HG03175 (cell line): Measurements from ENCODE around the gene RFX3.

Source experiments
- ATAC-seq: cut with Tn5 transposase; IDR thresholded peaks from one replicate; pipeline ENCODE4 v1.9.1; 2021; ENCODE audit warnings: mild to moderate bottlenecking, moderate library complexity; ENCODE audit not compliant: unreplicated experiment

The RFX3 gene

DNA sequence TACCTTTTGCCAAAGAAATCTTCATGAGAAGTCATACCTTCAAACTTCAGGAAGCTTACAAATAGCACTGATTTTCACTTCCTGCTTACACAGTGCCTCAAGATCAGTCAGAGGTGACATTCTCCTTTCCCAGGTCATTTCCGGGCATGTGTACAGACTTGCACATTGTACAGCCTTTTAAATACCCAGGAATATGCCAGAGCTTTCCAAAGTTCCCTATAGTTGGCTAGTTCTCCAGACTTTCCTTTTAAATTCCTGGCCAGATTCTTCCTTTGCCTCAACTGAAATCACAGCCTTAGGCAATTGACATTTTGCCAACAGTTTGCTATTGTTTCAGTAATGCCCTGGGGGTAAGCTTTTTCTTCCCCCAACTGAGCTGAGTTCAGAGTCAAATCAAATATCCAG, 47.2 kb downstream of the RFX3 start:
- ATAC-seq: peak; percentile 40

DNA sequence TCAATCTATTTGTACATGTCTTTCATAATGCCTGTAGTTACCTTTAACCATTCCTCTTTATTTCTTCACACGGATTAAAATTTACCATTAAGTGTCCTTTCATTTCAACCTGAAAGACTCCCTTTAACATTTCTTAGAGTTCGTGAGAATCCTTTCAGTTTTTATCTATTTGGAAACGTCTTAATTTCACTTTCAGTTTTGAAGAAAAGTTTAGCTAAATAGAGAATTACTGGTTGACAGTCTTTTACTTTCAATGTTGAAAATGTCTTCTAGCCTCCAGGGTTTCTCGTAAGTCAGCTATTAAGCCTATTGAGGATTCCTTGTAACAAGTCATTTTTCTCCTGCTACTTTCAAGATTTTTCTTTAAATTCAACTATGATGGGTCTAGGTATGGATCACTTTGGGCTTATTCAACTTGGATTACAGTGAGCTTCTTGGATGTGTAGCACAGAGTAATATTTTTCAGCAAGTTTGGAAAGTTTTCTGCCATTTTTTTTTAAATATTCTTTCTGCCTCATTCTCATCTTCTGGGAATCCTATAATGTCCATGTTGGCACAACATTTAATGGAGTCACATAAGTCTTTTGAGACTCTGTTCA, 48.5 kb downstream of the RFX3 start:
- no peak for ATAC-seq

DNA sequence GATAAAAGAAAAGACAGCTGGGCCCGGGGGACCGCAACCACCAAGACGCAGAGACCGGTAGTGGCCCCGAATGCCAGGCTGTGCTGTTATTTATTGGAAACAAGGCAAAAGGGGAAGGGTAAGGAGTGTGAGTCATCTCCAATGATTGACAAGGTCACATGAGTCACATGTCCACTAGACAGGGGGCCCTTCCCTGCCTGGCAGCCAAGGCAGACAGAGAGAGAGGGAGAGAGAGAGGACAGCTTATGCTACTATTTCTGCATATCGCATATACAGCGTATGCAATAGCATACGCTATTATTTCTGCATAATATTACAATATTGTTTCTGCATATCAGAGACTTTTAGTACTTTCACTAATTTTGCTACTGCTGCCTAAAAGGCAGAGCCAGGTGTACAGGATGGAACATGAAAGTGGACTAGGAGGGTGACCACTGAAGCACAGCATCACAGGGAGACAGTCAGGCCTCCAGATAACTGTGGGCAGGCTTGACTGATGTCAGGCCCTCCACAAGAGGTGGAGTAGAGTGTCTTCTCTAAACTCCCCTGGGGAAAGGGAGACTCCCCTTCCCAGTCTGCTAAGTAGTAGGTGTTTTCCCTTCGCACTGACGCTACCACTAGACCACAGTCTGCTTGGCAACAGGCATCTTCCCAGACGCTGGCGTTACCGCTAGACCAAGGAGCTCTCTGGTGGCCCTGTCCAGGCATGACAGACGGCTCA, 50.3 kb downstream of the RFX3 start:
- ATAC-seq: no peak

DNA sequence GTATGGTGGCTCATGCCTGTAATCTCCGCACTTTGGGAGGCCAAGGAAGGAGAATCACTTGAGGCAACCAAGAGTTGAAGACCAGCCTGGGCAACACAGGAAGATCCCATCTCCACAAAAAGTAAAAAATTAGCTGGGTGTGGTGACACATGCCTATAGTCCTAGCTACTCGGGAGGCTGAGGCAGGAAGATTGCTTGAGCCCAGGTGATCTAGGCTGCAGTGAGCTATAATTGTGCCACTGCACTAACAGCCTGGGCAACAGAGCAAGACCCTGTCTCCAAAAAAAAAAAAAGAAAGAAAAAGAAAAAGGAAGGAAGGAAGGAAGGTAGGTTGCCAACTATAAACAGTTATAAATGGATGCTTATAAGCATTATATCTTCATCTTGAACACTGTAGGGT, 51.0 kb downstream of the RFX3 start:
- ATAC-seq: no peak

DNA sequence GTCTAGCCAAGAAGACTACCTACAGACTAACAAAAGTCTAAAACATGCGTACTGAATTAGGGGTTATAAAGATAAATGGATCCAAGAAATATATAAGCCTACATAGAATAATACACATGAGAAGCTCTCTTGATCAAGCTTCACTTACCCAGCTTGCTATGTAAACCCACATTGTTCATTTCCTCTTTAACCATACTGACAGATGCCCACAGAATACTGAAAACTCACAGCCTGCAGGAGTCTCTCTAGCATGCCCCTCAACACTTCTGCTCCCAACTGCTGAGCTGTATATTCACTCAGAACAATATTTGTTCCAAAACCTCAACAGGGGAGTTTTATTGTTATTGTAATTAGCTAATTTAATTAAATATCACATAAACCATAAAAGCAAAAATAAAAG, 52.4 kb downstream of the RFX3 start:
- peak; percentile 56 for ATAC-seq

DNA sequence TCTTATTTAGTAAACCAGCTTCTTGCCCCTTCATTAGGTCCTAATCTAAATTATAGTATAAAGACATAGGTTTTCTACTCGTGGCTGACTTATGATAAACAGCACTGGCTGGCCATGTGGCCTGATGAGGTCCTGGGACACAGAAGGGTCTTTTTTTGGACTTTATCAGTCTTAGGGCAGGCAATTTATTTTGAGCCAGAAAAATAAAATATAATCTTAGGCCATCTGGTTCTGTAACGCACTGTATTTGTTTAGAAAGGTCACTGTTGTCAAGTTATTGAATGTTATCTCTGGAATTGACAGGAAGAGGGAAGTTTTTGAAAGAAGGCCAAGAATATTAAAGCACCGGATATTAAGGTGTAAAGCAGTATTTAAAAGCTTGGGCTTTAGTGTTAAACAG, 53.9 kb downstream of the RFX3 start:
- no peak for ATAC-seq

DNA sequence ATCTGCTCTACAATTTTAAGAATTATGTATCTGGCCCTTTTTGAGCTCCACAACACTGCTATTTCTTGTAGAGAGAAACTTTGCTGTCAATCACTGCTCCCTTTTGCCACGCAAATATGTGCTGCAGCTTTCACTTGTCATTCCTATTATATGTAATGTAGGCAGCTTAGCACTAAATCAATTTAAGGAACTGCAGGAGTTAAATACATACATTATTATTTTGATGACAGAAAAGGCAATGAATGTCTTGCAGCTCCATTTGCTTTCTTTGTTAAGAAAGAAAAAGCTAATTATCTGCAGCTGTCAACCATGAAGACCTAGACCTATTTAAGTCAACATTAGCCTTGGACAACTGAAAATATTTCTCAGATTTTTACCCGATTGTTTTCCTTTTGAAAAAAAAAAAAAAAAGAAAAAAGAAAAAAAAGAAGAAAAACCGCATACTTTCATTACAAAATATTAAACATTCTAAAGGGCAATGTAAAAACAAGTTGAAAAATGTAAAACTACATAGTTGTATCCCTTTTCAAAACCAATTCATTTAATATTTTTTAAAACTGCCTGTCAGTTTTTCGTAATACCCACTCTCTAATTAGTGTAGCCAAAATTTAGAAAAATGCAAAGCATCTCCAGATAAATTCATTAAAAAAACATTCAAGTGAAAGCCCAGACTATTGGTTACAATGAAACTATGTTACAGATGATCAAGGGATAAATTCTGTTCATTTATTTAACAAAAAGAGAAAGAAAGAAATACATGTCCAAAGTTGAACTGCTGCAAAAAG, 57.2 kb downstream of the RFX3 start:
- no peak for ATAC-seq

DNA sequence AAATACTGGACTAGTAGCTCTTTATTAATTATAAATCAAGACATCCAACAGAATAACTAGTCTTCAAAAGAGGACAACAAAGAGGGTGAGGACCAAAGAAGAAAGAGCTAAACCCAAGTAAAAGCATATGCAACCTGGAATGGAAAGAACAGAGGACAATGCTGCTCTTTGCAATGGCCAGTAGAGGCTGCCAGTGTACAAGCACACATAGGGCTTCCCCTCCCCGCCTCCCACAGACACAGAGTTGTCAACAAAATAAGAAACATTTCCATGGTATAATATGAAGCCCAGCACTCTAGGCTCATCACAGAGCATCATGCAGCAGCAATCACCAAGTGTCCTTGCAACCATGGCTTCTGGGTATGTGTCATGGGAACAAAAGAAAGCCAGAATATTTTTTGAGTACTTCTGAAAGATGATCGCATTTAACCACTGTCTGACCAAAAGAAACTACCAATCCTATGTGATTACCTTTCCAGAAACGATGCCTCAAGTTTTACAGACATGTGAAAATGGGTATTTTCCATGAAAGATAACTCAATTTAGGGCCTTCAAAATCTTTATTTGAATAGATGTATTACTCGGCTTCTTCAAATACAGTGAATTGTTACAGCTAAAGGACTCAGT, 58.1 kb downstream of the RFX3 start:
- peak; percentile 98 for ATAC-seq

DNA sequence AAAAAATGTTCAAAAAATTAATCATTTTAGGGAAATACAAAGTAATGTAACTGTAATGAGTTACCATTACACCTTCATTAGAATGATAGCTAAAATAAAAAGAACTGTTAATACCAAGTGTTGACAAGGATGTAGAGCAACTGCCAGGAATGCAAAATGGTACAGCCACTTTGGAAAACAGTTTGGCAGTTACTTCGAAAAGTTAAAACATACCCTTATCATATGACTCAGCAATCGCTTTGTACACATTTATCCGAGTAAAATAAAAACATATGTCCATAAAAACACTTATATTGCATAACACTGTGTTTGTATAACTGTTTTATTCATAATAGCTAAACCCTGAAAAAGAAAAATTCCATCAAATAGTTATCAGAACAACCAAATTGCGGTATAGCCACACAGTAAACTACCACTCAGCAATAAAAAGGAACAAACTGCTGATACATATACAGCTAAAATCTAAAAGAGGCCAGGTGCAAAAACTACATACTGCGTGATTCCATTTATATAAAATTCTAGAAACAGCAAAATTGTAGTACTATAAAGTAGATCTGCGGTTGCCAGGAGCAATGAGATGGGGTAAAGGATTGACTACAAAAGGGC, 61.7 kb downstream of the RFX3 start:
- no peak for ATAC-seq

DNA sequence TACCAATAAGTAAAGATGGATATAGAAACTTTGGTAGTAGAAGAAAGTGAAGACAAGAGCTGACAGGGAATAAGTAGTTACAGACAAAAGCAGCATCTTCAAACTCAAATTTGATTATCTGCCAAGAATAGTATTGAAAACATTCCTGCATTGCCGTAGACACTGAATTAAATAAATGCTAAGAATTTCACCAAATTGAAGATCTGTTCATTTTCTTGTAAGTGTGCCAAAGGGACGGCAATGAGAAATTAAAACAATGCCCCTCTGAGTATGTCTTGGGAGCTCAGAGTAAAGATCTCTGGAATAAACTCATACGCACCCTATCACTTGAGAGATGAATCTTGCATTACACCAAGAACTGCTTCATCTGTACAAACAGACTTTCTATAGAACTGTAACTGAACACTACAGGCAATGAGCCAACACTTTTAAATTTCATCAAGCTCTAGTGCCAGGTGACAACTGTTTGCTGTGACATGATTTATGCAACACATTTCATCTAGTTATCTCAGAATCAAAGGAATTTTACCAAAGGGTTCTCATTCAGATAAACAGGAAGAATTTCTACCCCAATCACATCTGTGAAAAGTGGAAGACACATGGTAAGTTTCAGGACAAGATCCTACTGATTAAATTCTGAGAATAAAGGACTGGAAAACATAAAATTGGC, 66.9 kb downstream of the RFX3 start:
- ATAC-seq: no peak

DNA sequence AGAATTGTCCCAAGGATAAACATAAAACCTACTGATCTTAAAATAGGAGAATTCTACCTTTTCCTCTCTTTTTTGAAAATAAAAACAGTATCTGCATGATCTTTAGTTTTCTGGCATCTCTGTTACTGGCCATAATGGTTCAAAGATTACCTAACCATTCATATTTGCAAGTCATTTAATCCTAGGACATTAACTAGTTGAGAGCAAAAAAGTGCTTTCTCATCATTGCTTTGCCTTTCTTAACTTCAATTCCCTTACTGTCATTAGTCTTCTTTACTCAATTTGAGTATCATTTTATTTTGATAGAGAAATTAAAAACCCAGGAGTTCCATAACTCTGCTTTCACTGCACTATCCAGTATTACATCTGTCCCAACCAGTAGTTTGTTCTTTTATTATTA, 68.6 kb downstream of the RFX3 start:
- ATAC-seq: no peak

DNA sequence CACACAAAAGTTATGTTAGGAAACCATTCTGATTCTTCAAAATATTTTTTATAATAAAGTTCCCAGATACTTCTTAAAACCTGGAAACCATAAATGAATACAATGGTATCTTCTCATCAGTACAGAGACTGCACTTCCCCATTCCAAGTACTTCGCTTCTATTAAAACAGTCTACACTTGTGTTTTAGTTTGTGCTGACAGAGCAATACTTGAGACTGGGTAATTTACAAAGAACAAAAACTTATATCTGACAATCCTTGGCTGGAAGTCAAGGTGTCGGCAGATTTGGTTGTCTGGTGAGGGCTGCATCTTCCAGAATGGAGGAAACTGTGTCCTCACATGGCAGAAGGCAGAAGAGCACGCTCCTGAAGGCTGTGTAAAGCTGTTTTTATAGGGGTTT, 70.1 kb downstream of the RFX3 start:
- ATAC-seq: no peak

DNA sequence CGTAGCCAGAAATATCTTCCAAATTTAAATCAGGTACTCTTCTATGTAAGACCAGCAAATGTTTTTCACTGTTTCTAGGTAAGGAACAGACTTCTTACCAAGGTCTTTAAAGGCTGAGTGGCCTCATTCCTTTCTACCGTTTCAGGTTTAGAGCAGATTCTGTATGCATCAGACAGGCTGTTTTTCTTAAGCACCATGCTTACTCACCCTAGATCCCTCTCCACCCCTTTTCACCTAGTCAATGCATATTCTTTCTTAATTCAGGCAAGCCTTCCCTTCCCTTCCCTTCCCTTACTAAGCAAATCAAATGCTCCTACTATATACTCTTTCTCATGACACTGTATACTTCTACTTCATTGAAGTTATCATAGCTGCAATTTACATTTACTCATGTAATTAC, 70.7 kb downstream of the RFX3 start:
- ATAC-seq: no peak

DNA sequence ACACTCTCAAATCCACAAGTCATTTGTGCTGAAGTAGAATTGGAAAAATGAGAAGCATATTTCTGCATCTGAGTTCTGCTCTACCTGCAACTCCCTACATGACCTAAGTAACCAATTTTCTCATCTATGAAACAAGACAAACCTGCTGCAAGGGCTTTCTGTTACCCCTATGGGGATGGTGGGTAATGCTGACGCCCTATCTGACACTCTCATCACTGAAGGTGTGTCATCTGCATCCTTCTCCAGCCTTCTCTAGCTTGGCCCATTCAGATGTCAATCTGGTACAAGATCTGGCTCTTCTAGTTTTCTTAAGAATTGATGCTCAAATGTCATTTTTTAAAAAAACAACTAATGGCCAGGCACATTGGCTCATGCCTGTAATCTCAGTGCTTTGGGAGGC, 73.8 kb downstream of the RFX3 start:
- no peak for ATAC-seq

DNA sequence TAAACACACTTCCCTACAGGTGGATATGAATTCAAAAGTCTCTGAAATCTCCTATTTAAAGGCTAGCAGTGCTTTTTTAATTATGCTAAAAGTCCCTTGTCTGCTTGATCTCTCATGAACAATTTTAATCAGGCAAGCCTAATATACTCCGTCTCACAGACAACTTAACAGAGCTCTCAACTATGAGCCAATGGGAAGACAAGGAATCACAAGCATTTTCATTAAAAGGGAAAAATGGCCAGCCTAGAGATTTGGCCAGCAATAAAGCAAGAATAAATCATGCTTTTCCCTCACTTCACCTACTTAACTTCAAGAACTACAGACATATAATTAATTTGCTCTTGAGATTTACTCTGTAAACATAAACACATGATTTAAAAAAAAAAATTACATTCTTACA, 78.0 kb downstream of the RFX3 start:
- no peak for ATAC-seq

DNA sequence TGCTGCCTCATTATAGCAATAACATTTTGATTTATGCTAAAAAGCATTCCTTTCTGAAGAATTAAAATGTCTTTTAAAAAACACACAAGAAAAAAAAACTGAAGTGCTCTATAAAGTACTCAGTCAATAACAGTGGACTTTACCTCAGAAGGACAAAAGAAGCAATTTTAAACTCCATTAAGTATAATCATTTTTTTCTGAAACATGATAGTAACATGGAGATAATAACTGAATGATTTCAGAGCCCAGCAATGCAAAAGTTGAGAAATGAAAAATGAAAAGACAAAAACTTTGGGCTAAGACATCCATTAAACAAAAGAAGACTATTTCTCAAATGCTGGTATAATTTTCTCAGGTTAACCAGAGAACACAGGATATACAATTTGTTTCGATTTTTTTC, 78.7 kb downstream of the RFX3 start:
- ATAC-seq: no peak

DNA sequence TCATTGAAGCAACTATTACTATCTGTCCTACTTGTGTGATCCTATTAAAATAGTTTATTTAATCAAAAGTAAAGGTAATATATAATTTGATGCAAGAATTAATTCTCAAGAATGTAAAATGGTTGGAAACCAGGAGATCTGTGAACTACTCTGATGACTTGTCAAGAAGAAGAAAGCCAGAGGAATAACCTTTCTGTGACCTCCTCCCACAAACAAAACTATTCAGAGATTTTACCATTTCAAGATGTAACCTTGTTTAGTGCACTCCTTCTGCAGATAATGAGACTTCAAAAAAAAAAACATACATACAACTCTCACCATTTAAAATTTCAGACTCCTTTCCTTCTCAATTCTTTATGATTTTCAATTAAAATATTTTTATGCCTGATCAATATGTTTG, 79.5 kb downstream of the RFX3 start:
- ATAC-seq: no peak

DNA sequence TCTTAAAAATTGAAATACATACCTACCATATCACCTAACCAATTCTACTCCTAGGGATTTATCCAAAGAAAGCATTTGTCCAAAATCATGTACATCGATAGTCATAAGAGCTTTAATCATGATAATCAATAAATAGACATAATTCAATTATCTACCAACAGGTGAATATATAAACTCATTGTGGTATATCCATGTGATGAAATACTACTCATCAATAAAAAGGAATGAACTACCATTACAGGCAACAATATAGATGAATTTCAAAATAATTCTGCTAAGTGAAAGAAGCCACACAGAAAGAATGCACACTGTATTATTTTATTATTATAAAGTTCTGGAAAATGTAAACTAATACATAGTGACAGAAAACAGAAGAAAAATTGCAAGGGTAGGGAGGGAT, 81.8 kb downstream of the RFX3 start:
- no peak for ATAC-seq

DNA sequence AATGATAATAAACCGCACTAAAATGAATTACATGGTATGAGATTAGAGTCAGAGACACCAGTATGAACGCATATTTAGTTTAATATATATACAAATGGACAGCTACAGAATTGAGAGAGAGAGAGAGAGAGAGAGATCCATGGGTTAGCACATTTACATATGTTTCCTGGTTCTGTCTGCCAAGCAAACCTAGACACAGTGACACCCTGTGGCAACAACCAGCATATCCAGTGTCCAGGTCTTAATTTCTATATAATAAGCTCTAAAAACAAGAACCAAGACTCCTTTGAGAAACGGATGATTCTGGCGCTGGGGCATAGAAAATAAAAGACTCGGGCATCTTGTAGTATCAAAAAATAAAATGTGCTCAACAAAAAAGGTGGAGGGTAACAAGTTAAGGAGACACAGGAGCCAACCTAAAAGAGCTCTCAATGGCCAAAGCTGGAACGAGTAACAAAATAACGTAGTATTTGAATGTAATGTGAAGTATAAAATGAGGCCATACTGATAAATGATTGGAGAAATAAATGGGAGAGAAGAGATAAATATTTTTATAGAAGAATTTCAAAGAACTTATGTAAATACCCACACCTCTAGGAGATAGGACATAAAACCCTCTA, 84.5 kb downstream of the RFX3 start:
- peak; percentile 97 for ATAC-seq

DNA sequence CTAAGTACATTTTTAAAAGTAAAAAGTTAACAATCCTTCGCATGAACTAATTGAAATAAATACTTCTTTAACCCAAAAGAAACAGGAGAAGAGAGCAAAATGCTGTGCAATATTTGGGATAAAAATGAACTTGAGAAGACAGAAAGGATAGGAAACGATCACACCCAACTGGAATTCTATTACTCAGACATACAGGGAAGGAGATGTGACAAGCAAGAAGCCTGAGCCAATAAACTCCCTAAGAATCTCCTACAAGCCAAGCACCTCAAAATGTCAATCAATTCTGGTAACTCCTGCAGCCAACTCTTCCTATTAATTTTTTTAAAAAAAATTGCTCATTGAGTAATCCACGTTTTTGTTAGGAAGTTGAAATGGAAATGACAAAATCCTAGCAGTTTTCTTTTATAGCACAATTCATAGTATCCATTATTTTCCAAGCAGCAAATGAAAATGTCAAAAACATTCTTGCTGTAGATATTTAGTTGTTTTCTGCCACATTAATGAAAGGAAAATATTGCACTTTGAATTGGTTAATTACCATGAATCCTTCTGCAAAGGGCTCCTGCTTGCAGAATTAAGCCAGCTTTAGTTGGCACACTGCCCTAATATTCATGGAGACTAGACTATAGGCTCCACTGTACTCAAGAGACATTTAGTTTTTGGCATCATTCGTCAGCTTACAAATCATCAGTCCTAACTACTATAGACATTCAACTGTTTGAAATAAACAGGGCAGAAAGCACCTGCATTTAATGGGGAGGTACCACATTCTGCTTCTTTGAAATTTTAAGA, 89.0 kb downstream of the RFX3 start:
- ATAC-seq: no peak
